ENCODE data around the gene RAMAC.
"Not testable (repeated sequence)": the region's sequence is repeated elsewhere in the genome, so short reads cannot be mapped to it uniquely, and the experiment has no call there.

Gene RAMAC

DNA sequence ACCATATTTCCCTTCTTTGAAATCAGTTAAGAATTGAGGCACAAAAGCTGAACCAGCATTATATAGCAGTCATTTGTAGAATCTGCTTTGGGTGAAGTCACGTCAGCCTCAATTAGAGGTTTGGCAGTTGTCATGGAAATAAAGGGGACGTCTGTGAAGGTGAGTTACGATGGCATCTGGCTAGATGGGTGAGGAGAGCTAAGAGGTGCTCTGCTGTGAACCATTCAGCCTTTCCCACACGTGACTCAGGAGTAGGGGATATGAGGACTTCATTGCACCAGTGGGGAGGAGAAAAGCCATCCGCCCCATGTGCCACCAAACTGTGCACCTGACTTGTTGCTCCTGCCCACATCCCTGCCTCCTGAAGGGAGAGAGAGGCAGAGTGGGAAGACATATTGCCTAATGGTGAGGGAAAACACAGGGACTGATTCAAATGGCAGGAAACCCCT, 28.2 kb downstream of the RAMAC start:
- DNase-seq (ENCODE audit: low read depth): no peak

DNA sequence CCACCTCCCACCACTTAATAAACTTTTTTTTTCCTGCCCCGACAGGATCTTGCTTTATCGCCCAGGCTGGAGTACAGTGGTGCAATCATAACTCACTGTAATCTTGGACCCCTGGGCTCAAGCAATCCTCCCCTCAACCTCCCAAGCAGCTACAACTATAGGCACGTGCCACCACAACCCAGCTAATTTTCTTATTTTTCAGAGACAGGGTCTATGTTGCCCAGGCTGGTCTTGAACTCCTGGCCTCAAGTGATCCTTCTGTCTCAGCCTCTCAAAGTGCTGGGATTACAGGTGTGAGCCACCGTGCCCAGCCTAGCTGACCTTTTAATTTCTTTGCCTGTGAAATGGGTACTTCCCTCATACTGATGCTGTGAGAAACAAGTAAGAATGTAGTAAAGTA, 29.4 kb downstream of the RAMAC start:
- DNase-seq (ENCODE audit: low read depth): no peak

DNA sequence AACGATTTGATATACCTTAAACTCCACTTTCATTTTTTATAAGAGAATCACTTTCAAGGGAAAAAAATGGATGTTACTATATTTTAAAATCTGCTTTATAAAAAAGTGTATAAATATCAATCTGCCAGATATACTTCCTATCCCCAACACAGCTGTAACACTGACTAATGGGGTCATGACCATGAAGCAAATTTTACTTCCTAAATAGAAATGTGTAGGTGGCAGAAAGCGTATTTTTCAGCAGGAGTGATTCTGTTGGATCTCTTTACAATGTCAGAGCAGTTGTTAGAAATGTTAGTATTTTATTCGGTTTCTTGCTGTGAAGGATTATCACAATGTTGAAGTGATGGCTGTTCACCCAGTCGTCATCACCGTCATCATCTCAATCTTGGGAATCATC, 30.9 kb downstream of the RAMAC start:
- no peak for DNase-seq (ENCODE audit: low read depth)

DNA sequence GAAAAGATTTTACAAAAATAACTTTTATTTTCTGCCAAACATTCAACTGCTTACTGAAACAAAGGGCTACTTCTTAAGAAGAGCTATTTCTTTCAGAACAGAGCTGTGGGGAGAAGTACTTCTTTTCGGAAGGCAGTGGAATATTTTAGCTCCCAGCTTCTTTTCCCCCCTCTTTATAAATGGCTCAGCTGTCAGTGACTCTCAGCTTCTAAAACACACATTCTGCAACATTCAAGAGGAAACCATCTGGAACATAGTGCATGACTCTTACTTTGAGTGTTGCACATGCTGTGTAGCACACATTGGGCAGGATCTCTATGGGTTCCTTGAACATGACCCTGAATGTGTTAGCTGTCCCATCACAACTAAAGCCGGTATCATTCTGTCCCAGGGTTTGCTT, 32.4 kb downstream of the RAMAC start:
- no peak for DNase-seq (ENCODE audit: low read depth)

- no peak for DNase-seq (ENCODE audit: low read depth)
Observed at GRCh38 chr15:83030021-83030420, 44.0 kb downstream of the RAMAC start.

DNA sequence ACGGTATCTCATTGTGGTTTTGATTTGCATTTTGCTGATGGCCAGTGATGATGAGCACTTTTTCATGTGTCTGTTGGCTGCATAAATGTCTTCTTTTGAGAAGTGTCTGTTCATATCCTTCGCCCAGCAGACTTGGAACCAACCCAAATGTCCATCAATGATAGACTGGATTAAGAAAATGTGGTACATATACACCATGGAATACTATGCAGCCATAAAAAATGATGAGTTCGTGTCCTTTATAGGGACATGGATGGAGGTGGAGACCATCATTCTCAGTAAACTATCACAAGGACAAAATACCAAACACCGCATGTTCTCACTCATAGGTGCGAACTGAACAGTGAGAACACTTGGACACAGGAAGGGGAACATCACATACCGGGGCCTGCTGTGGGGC, 45.2 kb downstream of the RAMAC start:
- not testable (repeated sequence) for DNase-seq (ENCODE audit: low read depth)

DNA sequence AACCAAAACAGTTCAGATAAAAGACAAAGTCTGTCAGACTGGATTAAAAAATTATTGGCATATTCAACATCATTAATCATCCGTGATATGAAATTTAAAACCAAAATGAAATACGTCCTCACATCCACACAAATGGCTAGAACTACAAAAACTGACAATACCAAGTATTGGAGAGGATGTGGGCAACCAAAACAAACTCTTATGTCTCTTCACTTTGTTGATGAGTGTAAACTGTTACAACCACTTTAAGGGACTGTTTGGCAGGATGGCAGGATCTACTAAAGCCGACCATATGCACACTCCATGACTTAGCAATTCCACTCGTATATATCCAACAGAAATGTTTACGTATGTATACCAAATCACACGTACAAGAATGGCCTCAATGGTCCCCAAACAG, 50.2 kb downstream of the RAMAC start:
- DNase-seq (ENCODE audit: low read depth): no peak

GRCh38 chr15:83039206-83039605, 53.2 kb downstream of the RAMAC start:
- DNase-seq (ENCODE audit: low read depth): no peak
